H4 (cell line): Measurements from ENCODE around the gene ZNF844. TPM values are rescaled to one million over a fixed set of nuclear protein-coding genes. Genes with fewer than 3 reads are reported as not detected.
"Not testable (repeated sequence)": the region's sequence is repeated elsewhere in the genome, so short reads cannot be mapped to it uniquely, and the experiment has no call there.

Source experiments
- DNase-seq: peaks from one replicate; pipeline ENCODE4 v3.0.0-alpha.2; 2015; ENCODE audit warnings: low spot score
- total RNA-seq: library from RNA; depleted of rRNA; stranded (reverse); fragments of >200 nt; shearing (Covaris generic); gene quantifications from 2 replicates; pipeline ENCODE4 v1.2.3, GENCODE V29; 2014; rRNA removed

ZNF844 gene
- total RNA-seq, result not detected in 2 replicates

- DNase-seq, result no peak
Observed at GRCh38 chr19:12064590-12065538, at the start of gene ZNF844. TSS of gene ZNF844 (plus strand) at chr19:12064731. CDS start at chr19:12064874, 143 bp downstream.

DNA sequence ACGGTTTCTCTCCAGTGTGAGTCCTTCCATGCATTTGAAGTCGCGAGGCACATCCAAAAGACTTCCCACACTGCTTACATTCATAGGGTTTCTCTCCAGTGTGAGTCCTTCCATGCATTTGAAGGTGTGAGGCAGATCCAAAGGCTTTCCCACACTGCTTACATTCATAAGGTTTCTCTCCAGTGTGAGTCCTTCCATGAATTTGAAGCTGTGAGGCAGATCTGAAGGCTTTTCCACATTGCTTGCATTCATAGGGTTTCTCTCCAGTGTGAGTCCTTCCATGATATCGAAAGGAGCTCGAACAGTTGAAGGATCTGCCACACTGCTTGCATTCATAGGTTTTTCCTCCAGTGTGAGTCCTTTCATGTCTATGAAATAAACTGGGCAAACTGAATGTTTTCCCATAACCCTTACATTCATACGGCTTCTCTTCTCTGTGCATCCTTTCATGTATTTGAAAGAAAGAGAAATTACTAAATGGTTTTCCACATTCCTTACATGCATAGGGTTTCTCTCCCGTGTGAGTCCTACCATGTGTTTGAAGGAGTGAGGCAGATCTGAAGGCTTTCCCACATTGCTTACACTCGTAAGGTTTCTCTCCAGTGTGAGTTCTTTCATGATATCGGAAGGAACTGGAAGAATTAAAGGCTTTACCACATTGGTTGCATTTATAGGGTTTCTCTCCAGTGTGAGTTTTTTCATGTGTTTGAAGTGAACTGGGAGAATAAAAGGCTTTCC lies 49.3 kb upstream of the ZNF844 start:
- no peak for DNase-seq

GRCh38 chr19:12015753-12016116 lies 48.8 kb upstream of the ZNF844 start:
- DNase-seq, result no peak

DNA sequence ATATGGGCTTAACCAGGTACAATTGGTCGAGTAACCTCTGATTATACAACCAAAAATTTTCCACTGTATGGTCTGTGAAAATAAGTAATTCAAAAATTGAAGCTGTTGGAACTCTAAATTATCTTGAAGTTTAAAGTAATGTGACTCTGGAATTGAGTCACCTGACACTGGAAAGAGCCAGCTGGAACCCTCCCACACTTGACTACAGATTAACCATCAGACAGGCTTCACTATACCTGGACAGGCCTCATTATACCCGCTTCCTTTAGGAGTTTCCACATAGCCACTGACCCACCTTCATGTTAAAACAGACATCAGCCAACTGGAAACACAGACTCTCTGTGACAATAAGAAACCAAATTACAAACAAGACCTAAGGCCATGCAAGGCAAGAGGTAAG lies 30.3 kb upstream of the ZNF844 start:
- no peak for DNase-seq

- DNase-seq, result no peak
Observed at GRCh38 chr19:12034620-12035019, 29.9 kb upstream of the ZNF844 start.

GRCh38 chr19:12035220-12036172 lies 29.0 kb upstream of the ZNF844 start, which contains the start of gene ZNF433:
TSS of gene ZNF433 (minus strand) at chr19:12035679. CDS start at chr19:12035539, 140 bp downstream.
- peak; percentile 50 for DNase-seq

GRCh38 chr19:12042893-12043292 lies 21.6 kb upstream of the ZNF844 start:
- DNase-seq, result no peak

DNA sequence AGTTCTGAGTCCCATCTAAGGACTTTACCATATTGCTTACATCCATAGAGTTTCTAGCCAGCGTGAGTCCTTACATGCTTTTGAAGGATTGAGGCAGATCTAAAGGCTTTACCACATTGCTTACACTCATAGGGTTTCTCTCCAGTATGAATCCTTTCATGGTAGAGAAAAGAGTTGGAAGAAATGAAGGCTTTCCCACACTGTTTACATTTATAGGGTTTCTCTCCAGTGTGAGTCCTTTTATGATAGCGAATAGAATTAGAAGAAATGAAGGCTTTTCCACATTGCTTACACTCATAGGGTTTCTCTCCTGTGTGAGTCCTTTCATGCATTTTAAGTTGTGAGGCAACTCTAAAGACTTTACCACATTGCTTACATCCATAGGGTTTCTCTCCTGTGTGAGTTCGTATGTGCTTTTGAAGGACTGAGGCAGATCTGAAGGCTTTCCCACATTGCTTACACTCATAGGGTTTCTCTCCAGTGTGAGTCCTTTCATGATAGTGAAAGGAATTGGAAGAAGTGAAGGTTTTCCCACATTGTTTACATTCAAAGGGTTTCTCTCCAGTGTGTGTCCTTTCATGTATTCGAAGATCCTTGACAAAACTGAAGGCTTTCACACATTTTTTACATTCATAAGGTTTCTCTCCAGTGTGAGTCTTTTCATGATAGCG lies 20.6 kb upstream of the ZNF844 start:
- no peak for DNase-seq

- no peak for DNase-seq
Observed at GRCh38 chr19:12047868-12048267, 16.7 kb upstream of the ZNF844 start.

DNA sequence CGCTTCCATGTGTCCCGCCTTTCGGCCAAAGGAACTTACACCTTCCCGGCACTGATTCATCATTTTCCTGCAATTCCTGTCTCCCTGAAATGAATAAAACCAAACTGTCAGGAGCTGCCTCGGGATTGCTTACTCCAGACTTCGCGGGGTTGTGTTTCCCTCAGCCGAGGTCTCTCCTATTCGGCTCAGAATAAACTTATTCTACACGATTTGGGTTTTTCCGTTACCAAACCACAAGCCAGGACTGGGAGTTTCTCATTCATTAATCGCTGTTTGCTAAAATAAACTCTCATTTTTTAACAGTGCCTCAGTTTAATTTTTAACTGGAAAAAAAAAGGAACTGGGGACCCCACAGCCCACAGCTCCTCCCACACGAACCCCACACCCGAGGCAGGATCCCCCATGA lies 12.4 kb upstream of the ZNF844 start:
- no peak for DNase-seq

- DNase-seq, result peak; percentile 81
Observed at GRCh38 chr19:12052497-12053169, 11.9 kb upstream of the ZNF844 start, which contains the start of gene ZNF878. TSS of gene ZNF878 (minus strand) at chr19:12052961. CDS start at chr19:12052801, 160 bp downstream.

- no peak for DNase-seq
Observed at GRCh38 chr19:12055784-12056183, 8.7 kb upstream of the ZNF844 start.

DNA sequence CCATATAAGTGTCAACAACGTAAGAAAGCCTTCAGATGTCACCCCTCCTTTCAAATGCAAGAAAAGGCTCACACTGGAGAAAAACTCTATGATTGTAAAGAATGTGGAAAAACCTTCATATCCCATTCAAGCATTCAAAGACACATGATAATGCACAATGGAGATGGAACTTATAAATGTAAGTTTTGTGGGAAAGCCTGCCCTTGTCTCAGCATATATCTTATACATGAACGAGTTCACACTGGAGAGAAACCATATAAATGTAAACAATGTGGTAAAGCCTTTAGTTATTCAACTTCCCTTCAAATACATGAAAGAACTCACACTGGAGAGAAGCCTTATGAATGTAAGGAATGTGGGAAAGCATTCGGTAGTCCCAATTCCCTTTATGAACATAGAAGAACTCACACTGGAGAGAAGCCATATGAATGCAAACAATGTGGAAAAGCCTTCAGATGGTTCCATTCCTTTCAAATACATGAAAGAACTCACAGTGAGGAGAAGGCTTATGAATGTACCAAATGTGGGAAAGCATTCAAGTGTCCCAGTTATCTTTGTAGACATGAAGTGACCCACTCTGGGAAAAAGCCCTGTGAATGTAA lies 11.1 kb downstream of the ZNF844 start:
- no peak for DNase-seq

GRCh38 chr19:12076331-12076730 lies 11.8 kb downstream of the ZNF844 start:
- not testable (repeated sequence) for DNase-seq

- DNase-seq, result no peak
Observed at GRCh38 chr19:12077375-12077774, 12.8 kb downstream of the ZNF844 start.

- DNase-seq, result not testable (repeated sequence)
Observed at GRCh38 chr19:12083336-12083735, 18.8 kb downstream of the ZNF844 start.

DNA sequence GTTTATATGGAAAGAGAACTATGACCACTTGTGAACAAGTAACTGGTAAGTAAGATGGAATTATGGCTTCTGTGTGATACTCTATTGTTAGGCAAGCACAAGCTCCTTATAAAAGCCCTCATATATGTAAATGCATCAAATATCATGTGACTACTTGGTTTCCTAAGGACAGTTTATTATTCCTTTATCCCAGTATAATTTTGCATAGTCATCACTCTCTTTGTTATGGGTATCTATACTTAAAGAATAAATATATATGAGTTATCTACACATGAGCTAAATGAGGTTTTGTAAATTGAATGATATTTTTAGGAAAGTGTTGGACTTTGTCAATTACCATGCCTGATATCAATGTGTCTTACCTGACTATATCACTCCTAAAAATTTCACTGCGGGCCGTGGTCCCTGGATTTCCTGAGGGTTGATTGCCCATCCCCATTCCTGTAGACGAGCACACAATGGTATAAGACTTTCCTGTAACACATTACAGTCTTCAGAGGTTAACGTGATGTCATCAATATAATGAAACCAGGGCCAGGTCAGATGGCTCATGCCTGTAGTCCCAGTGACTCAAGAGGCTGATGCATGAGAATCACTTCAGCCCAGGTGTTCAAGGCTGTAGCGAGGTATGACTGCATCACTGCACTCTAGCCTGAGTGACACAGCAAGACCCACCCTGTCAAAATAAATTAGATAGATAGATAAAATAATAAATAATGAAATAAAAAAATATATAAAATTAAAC lies 20.7 kb downstream of the ZNF844 start:
- DNase-seq, result no peak

GRCh38 chr19:12090807-12091206 lies 26.3 kb downstream of the ZNF844 start:
- DNase-seq, result peak; percentile 43
